B cell (primary cell): ENCODE measurements around the gene ZNF507. TPM values are rescaled to one million over a fixed set of nuclear protein-coding genes. Genes with fewer than 3 reads are reported as not detected.

ENCODE experiments used
- ATAC-seq: fragments of 200-7000 bp; cut with Tn5 transposase; one replicate; pipeline ENCODE4 v1.10.0; 2021; ENCODE audit warnings: low read depth, mild to moderate bottlenecking, moderate number of reproducible peaks, moderate library complexity
- CTCF ChIA-PET: fragments of 350-600 bp; sonication (Branson Sonifier 250); formaldehyde crosslinking; loops from one replicate; lab custom pipeline; 2021; ENCODE audit warnings: antibody characterized with exemption, inconsistent platforms; lab: Charles Lee
- POLR2A ChIA-PET: fragments of 350-600 bp; sonication (Branson Sonifier 250); formaldehyde crosslinking; loops from one replicate; lab custom pipeline; 2021; ENCODE audit warnings: antibody characterized with exemption; lab: Charles Lee
- DNase-seq: peaks from one replicate; pipeline ENCODE4 v3.0.0; 2013
- H2AFZ ChIP-seq: 2 replicates; pipeline ENCODE4 v1.6.1; 2012; ENCODE audit warnings: mild to moderate bottlenecking, low read depth, low read length; ENCODE audit not compliant: insufficient read depth, poor library complexity, severe bottlenecking
- H3K27ac ChIP-seq, 2 donors: 1 replicate in 1 of 2; 2 replicates in 1 of 2; pipeline ENCODE4 v1.5.1; 2012 to 2013; ENCODE audit warnings: low read length in 2 of 2, mild to moderate bottlenecking in 2 of 2, moderate library complexity in 1 of 2
- H3K27me3 ChIP-seq, 4 experiments: fragments of 200-600 bp in 1 of 4; sonication (generic) in 1 of 4; replicated peaks in 1 of 4; 1 replicate in 2 of 4; 2 replicates in 2 of 4; pipeline versions ENCODE4 v1.6.1 to v1.7.0; 2013 to 2016; ENCODE audit warnings: low read length in 3 of 4, mild to moderate bottlenecking in 2 of 4, mixed read lengths in 1 of 4, moderate library complexity in 1 of 4; ENCODE audit not compliant: insufficient read depth in 4 of 4, control insufficient read depth in 3 of 4; ENCODE audit errors: control extremely low read depth in 1 of 4
- H3K36me3 ChIP-seq, 2 experiments: replicated peaks in 1 of 2; 1 replicate in 1 of 2; 2 replicates in 1 of 2; pipeline versions ENCODE4 v1.6.1 to v1.7.1; 2013; ENCODE audit warnings: low read length in 1 of 2; ENCODE audit not compliant: insufficient read depth in 2 of 2, control insufficient read depth in 1 of 2; ENCODE audit errors: control extremely low read depth in 1 of 2, extremely low read depth in 1 of 2
- H3K4me1 ChIP-seq, 2 donors: fragments of 200-600 bp in 1 of 2; sonication (generic) in 1 of 2; 1 replicate in 1 of 2; 2 replicates in 1 of 2; pipeline versions ENCODE4 v1.5.1 to v1.6.1; 2013 to 2017; ENCODE audit warnings: low read length in 2 of 2; ENCODE audit not compliant: control insufficient read depth in 2 of 2, insufficient read depth in 2 of 2
- H3K4me2 ChIP-seq: replicated peaks from 2 replicates; pipeline ENCODE3; 2012; ENCODE audit warnings: mild to moderate bottlenecking, low read depth, low read length; ENCODE audit not compliant: poor library complexity, severe bottlenecking
- H3K4me3 ChIP-seq, 5 experiments: fragments of 200-600 bp in 1 of 5; sonication (generic) in 1 of 5; 1 replicate in 3 of 5; 2 replicates in 2 of 5; pipeline versions ENCODE4 v1.5.1 to v1.7.0; 2011 to 2016; ENCODE audit warnings: low read length in 4 of 5, mild to moderate bottlenecking in 4 of 5, low read depth in 2 of 5, control low read depth in 1 of 5, moderate library complexity in 1 of 5; ENCODE audit not compliant: insufficient read depth in 1 of 5; ENCODE audit errors: control extremely low read depth in 1 of 5, extremely low read depth in 1 of 5
- H3K79me2 ChIP-seq: fragments of 200-600 bp; sonication (generic); one replicate; pipeline ENCODE4 v1.6.0; 2016; ENCODE audit warnings: low read length; ENCODE audit not compliant: control insufficient read depth, insufficient read depth
- H3K9ac ChIP-seq: fragments of 200-600 bp; sonication (generic); 2 replicates; pipeline ENCODE4 v1.6.1; 2017; ENCODE audit warnings: mild to moderate bottlenecking, low read length, moderate library complexity
- H3K9me3 ChIP-seq, 3 donors: one replicate each; pipeline versions ENCODE4 v1.6.1 to v1.7.1; 2013; ENCODE audit warnings: low read length in 2 of 3; ENCODE audit not compliant: control insufficient read depth in 2 of 3, insufficient read depth in 1 of 3; ENCODE audit errors: control extremely low read depth in 1 of 3
- H4K20me1 ChIP-seq: 2 replicates; pipeline ENCODE4 v1.6.0; 2012; ENCODE audit warnings: mild to moderate bottlenecking, low read length; ENCODE audit not compliant: insufficient read depth, control insufficient read depth, poor library complexity, severe bottlenecking
- H3K27ac Mint-ChIP-seq: one replicate; pipeline ENCODE4 v1.8.0; 2021; ENCODE audit warnings: mixed read lengths
- H3K27me3 Mint-ChIP-seq: one replicate; pipeline ENCODE4 v1.8.0; 2021; ENCODE audit warnings: mixed read lengths
- H3K4me1 Mint-ChIP-seq: one replicate; pipeline ENCODE4 v1.8.0; 2021; ENCODE audit warnings: mixed read lengths
- H3K4me3 Mint-ChIP-seq: one replicate; pipeline ENCODE4 v1.8.0; 2021; ENCODE audit warnings: mixed read lengths
- H3K9me3 Mint-ChIP-seq: one replicate; pipeline ENCODE4 v1.8.0; 2022; ENCODE audit warnings: mixed read lengths; ENCODE audit not compliant: insufficient read depth
- CTCF ChIP-seq: fragments of 200-600 bp; IDR thresholded peaks from one replicate; pipeline ENCODE4 v1.8.0; 2022; ENCODE audit warnings: antibody characterized with exemption, mild to moderate bottlenecking
- EZH2 ChIP-seq: IDR thresholded peaks from 2 replicates; pipeline ENCODE4 v1.6.1; 2012; ENCODE audit warnings: borderline replicate concordance, low read depth, mild to moderate bottlenecking, moderate library complexity, low read length; ENCODE audit not compliant: insufficient read depth, poor library complexity, severe bottlenecking
- WGBS: methylation state at CpG from one replicate; pipeline ENCODE4 v1.1.5; 2013; ENCODE audit warnings: missing lambda C conversion rate; ENCODE audit not compliant: insufficient coverage; 5-methylcytosine and 5-hydroxymethylcytosine counted together
- intact Hi-C: fragments of 100-400 bp; cut with micrococcal nuclease; formaldehyde crosslinking; loops from one replicate; pipeline ENCODE4 v1.10.0; 2022
- polyA plus RNA-seq: library from polyadenylated mRNA; depleted of rRNA; stranded (reverse); fragments of >200 nt; gene quantifications from 2 replicates; pipeline ENCODE4 v1.2.3, GENCODE V29; 2012
- total RNA-seq, 2 donors: library from RNA; stranded (reverse); fragments of 120-200 nt in 1 of 2; gene quantifications; 1 replicate in 1 of 2; 2 replicates in 1 of 2; pipeline versions ENCODE4 v1.2.3 to v1.2.4, GENCODE V29; 2013 to 2022

Gene ZNF507
- total and polyA plus RNA-seq, 2 donors (not counting 1 experiment from before 2014, with no cell fraction given) = 13.6 to 38.6 TPM

- no peaks in the 10 kb centered on the region for H3K9me3 ChIP-seq
- H3K9ac ChIP-seq = no peak overlapping the region
- no peaks in the 10 kb centered on the region for H3K27me3 ChIP-seq
- intact Hi-C loops = no loop called here
- no peaks in the 10 kb centered on the region for H3K4me1 Mint-ChIP-seq
- no peaks in the 10 kb centered on the region for H3K9me3 Mint-ChIP-seq
- ATAC-seq = no peak
- H3K4me1 ChIP-seq = no peaks in the 10 kb centered on the region
- no peaks in the 10 kb centered on the region for H3K27me3 Mint-ChIP-seq
- peaks cover 7% of the 10 kb centered on the region for H4K20me1 ChIP-seq
- peaks cover 0 to 14% of the 10 kb centered on the region in 2 experiments for H3K36me3 ChIP-seq
- CTCF ChIA-PET = no interaction called here
- H3K4me3 ChIP-seq = no peak overlapping the region
- no peak overlapping the region for H2AFZ ChIP-seq
- DNase-seq = no peak
- no peak for TF ChIP-seq EZH2
- H3K4me2 ChIP-seq = no peak overlapping the region
- H3K27ac ChIP-seq = no peak overlapping the region
- POLR2A ChIA-PET = no interaction called here
- H3K27ac Mint-ChIP-seq = no peak overlapping the region
- no peak overlapping the region for H3K4me3 Mint-ChIP-seq
- no peaks in the 10 kb centered on the region for H3K79me2 ChIP-seq
- WGBS = 100% methylated on average over 1 of the region's 3 CpGs
These were observed 43.0 kb downstream of the ZNF507 start for GRCh38 chr19:32388393-32388855.

- Mint-ChIP-seq H3K9me3 (no peaks in the 10 kb centered on the region), H3K27ac (no peak overlapping the region), H3K4me3 (no peak overlapping the region), H3K4me1 (peaks cover 3% of the 10 kb centered on the region), H3K27me3 (no peaks in the 10 kb centered on the region)
- POLR2A ChIA-PET = no interaction called here
- CTCF ChIA-PET = no interaction called here
- Histone ChIP-seq H3K9ac (no peak overlapping the region), H3K79me2 (no peaks in the 10 kb centered on the region), H3K36me3 (peaks cover 0 to 2% of the 10 kb centered on the region in 2 experiments), H2AFZ (no peak overlapping the region), H3K27me3 (no peaks in the 10 kb centered on the region), H3K27ac (no peak overlapping the region), H3K4me1 (no peaks in the 10 kb centered on the region), H3K4me2 (no peak overlapping the region), H4K20me1 (no peaks in the 10 kb centered on the region), H3K9me3 (no peaks in the 10 kb centered on the region), H3K4me3 (no peak overlapping the region)
- DNase-seq = no peak
- intact Hi-C loops = no loop called here
- no peak for TF ChIP-seq CTCF
- TF ChIP-seq EZH2 = no peak
- ATAC-seq = no peak
- WGBS = no CpG with 5 or more reads among the region's 3 CpGs
These were observed 47.5 kb downstream of the ZNF507 start for GRCh38 chr19:32392901-32393300.
